Endothelial cell (in vitro differentiated cells): ENCODE results near the gene AP5S1. TPM values are rescaled to one million over a fixed set of nuclear protein-coding genes. Genes with fewer than 3 reads are reported as not detected.

Experiments used
- DNase-seq: peaks from one replicate; pipeline ENCODE4 v3.0.0; 2021; ENCODE audit warnings: low spot score
- H3K27ac Mint-ChIP-seq: one replicate; pipeline ENCODE4 v1.8.0; 2021; ENCODE audit warnings: mixed read lengths, inconsistent platforms; ENCODE audit not compliant: unreplicated experiment
- H3K27me3 Mint-ChIP-seq: one replicate; pipeline ENCODE4 v1.8.0; 2021; ENCODE audit warnings: mild to moderate bottlenecking, moderate library complexity, mixed read lengths, inconsistent platforms; ENCODE audit not compliant: unreplicated experiment
- H3K36me3 Mint-ChIP-seq: one replicate; pipeline ENCODE4 v1.8.0; 2021; ENCODE audit warnings: mild to moderate bottlenecking, low read depth, mixed read lengths, inconsistent platforms; ENCODE audit not compliant: unreplicated experiment
- H3K4me1 Mint-ChIP-seq: one replicate; pipeline ENCODE4 v1.8.0; 2021; ENCODE audit warnings: mild to moderate bottlenecking, mixed read lengths, inconsistent platforms; ENCODE audit not compliant: unreplicated experiment
- H3K4me3 Mint-ChIP-seq: one replicate; pipeline ENCODE4 v1.8.0; 2021; ENCODE audit warnings: mild to moderate bottlenecking, mixed read lengths, inconsistent platforms; ENCODE audit not compliant: unreplicated experiment
- H3K9me3 Mint-ChIP-seq: one replicate; pipeline ENCODE4 v1.8.0; 2021; ENCODE audit warnings: mixed read lengths, inconsistent platforms; ENCODE audit not compliant: unreplicated experiment
- CTCF ChIP-seq: fragments of 200-600 bp; sonication (generic); IDR thresholded peaks from one replicate; pipeline ENCODE4 v1.5.0; 2021; ENCODE audit warnings: antibody characterized with exemption; ENCODE audit not compliant: unreplicated experiment
- total RNA-seq: library from RNA; stranded (reverse); fragmentation: NEBNext Ultra II Directional; extraction: Animal tissue kit (Norgen Biotek cat#: 25700); gene quantifications from one replicate; pipeline ENCODE4 v1.2.1, GENCODE V29; 2021; ENCODE audit not compliant: unreplicated experiment

AP5S1 gene
- total RNA-seq, 1 donor from 2014 or later: 9.9 TPM

GRCh38 chr20:3814928-3815495, 5.3 kb upstream of the AP5S1 start:
- Mint-ChIP-seq H3K27ac (no peak overlapping the region), H3K4me3 (no peak overlapping the region), H3K27me3 (peaks cover 9% of the 10 kb centered on the region), H3K9me3 (no peaks in the 10 kb centered on the region), H3K36me3 (no peaks in the 10 kb centered on the region), H3K4me1 (peaks cover 14% of the 10 kb centered on the region)
- DNase-seq: no peak
- TF ChIP-seq CTCF: no peak

- Mint-ChIP-seq H3K9me3 (no peaks in the 10 kb centered on the region), H3K36me3 (peaks cover under 1% of the 10 kb centered on the region), H3K4me1 (peaks cover 15% of the 10 kb centered on the region), H3K27me3 (peaks cover 9% of the 10 kb centered on the region), H3K27ac (no peak overlapping the region), H3K4me3 (no peak overlapping the region)
- no peak for DNase-seq
- TF ChIP-seq CTCF: no peak
These were observed 4.5 kb upstream of the AP5S1 start for GRCh38 chr20:3815703-3816315.

- Mint-ChIP-seq H3K4me3 (no peak overlapping the region), H3K9me3 (no peaks in the 10 kb centered on the region), H3K27me3 (peaks cover 11% of the 10 kb centered on the region), H3K4me1 (peaks cover 18% of the 10 kb centered on the region), H3K27ac (peak overlapping the region; percentile 13), H3K36me3 (peaks cover 4% of the 10 kb centered on the region)
- TF ChIP-seq CTCF: peak; percentile 68
- peak; percentile 74 for DNase-seq
These were observed 1.9 kb upstream of the AP5S1 start for GRCh38 chr20:3818155-3819151.

- Mint-ChIP-seq H3K36me3 (peaks cover 4% of the 10 kb centered on the region), H3K27ac (peak overlapping the region; percentile 74), H3K9me3 (no peaks in the 10 kb centered on the region), H3K4me3 (peak overlapping the region; percentile 77), H3K4me1 (peaks cover 18% of the 10 kb centered on the region), H3K27me3 (peaks cover 11% of the 10 kb centered on the region)
- no peak for DNase-seq
- TF ChIP-seq CTCF: no peak
These were observed 818 bp upstream of the AP5S1 start for GRCh38 chr20:3819411-3820047.
